ENCODE data around the gene MUC2.

The MUC2 gene

DNA sequence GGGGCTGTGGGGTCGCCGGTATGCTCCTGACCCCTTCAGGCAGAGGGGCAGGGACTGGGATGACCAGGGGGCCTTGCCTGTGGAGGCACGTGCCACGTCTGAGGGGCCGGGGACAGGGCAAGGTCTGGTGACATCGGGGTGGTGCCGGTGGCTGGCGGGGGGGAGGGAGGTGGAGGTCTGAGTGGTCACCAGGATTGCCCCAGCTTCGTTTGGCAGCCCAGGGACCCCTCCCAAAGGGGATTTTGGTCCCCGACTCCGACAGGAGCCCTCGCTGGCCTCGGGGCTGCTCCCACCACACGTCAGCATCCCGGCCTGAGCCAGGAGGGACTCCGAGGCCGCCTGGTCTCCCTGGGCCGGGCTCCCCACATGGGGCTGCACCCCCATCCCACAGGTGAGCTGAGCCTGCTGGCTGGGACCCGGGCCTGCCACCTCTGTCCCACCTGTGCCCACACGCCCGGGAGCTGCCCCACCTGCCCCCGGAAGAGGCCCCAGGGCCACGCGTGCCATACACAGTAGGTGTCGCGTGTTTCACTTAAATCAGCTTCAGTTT is 37.1 kb upstream of the MUC2 start:
- DNase-seq: no peak

DNA sequence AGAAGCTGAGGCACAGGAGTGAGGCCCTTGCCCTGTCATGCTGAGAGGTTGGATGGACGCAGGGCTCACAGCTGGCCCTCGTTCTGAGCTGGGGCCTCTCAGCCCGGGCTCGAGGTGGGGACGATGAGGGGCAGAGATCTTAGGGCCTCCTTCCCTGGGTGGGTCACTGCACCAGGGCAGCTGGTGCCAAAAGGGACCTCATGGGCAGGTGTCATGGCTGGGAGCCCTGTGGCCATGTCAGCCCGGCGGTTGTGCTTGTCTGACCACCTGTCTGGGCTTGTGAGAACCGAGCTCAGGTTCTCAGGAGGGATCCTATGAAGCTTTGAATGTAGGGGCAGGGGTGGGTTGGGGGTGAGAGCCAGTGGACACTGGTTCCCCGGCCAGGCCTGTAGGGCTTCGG is 36.3 kb upstream of the MUC2 start:
- DNase-seq: no peak

DNA sequence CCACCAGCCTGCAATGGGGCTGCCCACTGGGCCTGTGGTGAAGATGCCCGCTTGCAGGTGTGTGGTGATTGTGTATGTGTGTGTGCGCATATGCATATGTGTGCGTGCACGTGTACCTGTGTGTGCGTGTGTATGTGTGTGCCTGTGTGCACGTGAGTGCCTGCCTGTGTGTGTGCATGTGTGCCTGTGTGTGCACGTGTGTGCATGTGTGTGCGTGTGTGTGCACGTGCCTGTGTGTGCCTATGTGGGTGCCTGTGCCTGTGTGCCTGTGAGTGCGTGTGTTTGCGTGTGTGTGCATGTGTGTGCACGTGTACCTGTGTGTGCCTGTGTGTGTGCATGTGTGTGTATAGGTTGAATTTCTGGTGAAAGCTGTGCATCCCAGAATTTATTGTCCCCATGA is 35.8 kb upstream of the MUC2 start:
- DNase-seq: no peak

DNA sequence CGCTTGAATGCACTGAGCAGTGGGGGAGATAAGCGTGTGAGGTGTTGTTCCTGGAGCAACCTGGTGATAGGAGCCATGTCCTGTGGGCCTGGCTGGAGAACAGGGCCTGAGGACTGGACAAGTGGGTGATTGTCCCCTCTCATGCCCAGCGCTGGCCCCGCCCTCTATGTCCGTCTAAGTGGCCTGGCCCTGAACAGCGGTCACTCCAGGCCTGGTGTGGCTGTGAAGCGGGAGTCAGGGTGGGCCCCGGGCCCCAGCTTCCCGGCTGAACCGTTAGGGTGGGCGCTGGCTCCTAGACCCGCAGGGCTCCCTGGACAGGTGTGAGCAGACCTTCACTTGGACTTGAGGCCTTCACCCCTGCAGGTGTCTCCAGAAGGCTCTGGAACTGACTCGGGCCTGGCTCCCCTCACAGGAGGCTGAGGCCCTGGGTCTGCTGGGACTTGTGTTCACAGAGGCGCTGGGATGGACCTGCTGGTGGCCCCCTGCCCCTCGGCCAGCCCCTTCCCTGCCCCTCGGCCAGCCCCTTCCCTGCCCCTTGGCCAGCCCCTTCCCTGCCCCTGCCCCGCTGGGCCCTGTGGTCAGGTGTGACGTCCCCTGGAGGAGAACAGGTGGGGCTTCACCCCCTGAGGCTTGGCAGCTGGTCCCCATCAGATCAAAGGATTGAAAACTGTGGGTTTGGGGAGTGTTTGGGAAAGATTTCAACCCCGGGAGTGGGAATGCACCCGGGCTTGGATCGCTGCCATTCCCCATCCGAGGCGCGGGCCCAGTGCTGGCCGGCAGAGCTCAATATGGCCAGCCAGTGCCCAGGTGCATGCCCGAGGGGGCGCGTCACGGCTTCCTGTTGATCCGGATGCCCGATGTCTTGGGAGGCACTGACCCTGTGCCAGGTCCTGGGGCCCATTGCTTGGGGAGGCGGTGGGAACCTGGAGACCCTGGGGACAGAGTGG is 34.9 kb upstream of the MUC2 start:
- DNase-seq: no peak

DNA sequence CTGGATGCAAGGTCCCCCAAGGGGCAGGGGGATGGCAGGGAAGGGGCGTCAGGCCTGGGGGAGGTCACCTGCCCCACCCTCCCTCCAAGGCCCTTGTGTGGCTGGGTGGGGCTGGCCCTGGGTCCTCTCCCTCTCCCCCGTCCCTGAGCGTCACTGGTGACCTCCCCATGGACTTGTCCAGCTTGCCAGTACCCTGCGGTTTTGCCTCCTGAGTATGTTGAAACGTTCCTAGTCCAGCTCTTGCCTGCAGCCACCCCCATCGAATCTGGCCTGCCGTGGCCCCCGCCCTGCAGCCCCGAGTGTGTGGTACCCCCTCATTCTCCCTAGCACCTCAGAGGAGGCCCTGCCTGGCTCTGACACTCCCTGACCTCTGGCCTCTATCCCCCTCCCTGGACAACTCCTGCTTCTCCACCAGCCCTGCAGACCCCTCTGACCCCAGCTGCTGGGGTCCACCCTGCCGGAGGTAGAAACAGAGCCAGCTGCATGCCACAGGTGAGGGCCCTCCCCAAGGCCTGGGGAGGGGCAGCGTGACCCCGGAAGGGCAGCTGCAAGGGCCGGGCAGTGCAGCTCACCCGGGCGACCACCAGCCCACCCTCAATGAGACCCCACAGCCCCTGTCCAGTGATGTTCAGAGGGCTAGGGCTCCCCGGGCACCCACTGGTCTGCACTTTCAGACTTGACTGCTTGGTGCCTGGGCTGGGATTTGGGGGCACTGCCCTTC is 34.1 kb upstream of the MUC2 start:
- DNase-seq: no peak

DNA sequence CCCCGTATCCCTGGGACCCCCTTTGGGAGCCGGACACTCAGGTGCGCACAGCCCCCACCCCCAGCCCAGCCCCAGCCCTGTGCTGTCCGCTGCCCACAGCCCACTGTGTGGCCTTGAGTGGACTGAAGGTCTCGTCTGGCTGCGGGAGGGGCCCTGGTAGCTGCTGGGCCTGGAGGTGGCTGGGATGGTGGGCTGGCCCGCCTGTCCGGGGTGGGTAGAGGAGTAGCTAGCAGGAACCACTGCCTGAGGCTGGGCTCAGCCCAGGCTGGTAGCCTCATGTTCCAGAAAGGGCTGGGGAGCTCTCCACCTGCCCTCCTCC is 33.6 kb upstream of the MUC2 start:
- no peak for DNase-seq

DNA sequence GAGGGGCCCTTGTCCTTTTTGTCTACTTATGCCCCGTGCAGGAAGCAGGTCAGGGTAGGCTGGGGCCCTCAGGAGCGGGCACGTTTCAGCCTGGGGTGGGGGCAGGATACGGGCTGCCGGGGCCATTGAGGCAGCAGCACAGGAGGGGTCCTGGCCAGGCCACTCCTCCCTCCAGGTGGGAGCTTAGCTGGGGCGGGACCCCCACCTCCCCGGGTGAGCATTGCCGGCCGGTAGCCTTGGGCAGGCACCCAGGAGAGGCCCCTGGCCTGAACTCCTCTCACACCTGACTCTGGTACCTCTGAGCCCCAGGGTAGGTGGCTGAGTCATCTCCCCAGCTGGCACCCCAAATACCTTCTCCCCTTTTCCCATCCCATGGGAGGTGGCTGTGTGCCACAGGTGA is 33.2 kb upstream of the MUC2 start:
- no peak for DNase-seq

DNA sequence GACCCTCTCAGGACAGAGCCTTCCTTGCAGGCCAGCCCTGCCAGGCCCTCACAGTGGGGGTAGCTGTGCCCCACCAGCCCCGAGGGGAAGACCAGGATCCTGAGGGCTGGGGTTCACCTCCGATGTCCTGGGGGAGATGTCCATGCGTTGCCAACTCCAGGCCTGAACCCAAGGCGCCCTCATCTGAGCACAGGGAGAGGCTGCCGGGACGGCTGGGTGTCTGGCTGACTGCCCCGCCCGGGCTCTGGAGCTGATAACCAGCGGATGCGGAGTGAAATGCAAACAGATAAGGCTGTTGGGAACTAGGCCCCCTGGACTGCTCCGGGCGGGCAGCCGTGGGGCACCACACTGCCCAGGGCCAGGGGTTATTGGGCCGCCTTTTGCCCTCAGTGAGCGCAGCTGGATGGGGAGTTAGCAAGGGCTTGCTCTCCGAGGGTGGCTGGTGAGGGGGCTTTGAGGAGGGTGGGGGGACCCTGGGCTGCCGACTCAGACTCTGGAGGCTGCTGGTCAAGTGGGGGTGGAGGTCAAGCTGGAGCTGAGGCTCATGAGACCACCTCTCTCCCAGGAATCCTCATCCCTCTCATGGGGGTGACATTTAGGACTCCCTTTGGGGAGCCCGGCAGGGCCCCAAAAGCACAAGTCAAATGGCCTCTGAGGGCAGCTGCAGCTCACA is 32.6 kb upstream of the MUC2 start:
- DNase-seq: no peak

DNA sequence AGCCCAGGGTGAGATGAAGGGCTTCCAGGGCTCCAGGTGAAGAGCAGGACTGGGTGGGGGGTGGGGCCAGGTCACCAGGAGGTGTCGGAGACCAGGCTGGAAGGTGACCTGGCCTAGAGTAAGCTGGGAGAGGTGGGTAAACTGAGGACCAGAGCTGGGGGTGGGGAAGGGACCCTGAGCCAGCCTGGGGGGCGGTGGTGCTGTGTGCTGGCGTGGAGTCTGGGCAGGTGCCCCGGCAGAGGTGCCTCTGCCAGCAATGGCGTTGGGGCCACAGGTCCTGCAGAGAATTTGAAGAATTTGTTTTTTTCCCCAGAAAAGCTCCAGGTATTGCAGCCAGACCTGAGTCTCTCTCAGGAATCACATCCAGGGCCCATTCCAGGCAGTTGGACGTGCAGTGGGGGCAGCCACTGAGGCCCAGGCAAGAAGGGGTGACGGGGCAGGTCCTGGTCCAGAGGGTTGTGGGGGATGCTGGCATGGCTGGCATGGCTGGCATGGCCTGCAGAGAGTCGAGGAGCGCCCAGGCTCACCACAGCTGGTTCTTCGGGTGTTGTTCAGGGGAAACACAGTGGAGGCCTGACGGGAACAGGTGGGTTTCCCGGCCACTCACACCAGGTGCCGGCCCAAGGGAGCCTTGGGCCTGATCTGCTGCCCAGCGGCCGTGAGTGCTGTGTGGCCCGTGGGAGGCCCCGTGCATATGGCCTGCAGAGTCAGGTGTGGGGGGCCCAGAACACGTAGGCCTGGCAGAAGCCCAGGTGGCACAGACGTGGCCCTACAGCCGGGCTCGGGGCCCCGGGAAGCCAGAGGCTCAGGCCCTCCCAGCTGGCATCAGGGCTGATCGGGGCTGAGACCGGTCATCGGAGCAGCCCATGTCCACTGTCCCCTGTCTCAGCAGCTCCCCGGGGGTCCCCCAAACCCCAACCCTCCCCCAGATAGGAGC is 31.8 kb upstream of the MUC2 start:
- DNase-seq: no peak

DNA sequence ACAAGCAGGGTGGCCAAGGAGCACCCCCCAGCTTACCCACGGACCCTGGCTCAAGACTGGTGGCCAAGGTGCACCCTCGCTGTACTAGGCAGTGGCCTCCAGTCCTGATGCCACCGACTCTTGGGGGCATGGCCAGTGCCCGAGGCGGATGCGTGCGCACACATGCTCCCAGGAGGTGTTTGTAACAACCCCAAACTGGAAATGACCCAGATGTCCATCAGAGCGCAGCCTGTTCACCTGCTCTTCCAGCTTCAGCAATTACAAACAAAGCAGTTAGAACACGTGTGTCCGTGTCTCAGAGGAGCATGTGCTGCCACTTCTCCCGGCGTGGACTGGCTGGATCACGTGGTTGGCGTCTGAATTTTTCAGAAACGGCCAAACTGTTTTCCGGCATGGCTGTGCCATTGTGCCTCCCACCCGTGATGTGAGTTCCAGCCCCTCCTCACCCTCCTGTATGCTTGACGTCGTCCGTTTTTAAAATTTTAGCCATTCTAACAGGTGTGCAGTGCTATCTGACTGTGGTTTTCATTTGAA is 31.0 kb upstream of the MUC2 start:
- no peak for DNase-seq

DNA sequence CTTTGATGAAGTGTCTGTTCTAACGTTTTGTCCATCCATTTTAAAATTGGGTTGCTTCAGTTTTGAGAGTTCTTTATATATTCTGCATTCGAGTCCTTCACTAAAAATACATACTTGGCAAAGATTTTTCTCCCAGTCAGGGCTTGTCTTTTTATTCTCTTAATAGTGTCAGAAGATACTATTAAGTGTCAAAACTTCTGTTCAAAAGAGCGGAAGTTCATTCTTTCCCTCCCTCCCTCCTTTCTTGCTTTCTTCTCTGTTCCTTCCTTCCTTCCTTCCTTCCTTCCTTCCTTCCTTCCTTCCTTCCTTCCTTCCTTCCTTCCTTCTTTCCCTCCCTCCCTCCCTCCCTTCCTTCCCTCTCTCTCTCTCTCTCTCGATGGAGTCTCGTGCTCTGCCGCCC is 30.5 kb upstream of the MUC2 start:
- no peak for DNase-seq

DNA sequence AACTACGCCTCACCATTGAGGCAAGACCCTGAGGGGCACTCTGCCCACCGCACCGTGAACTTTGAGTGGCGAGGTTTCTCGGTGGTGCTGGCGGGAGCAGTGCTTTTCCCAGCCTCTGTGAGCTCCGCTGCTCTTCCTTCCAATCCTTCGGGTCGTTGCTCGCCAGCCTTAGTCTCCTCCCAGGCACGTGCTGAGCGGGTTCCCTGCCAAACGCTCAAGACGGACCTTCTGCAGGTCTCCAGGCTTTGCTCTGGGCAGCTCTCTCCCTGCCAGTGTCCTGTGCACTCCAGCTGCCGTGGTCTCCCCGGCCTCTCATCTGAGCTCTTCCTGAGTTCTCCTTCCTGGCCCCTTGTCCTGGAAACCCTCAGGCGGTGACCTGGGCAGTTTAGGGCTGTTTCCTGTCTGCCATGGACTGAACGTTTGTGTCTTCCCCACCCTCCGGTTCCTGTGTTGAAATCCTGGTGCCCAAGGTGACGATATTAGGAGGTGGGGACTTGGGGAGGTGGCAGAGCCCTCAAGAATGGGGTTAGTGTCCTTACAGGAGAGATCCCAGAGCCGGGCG is 27.0 kb upstream of the MUC2 start:
- DNase-seq: no peak

DNA sequence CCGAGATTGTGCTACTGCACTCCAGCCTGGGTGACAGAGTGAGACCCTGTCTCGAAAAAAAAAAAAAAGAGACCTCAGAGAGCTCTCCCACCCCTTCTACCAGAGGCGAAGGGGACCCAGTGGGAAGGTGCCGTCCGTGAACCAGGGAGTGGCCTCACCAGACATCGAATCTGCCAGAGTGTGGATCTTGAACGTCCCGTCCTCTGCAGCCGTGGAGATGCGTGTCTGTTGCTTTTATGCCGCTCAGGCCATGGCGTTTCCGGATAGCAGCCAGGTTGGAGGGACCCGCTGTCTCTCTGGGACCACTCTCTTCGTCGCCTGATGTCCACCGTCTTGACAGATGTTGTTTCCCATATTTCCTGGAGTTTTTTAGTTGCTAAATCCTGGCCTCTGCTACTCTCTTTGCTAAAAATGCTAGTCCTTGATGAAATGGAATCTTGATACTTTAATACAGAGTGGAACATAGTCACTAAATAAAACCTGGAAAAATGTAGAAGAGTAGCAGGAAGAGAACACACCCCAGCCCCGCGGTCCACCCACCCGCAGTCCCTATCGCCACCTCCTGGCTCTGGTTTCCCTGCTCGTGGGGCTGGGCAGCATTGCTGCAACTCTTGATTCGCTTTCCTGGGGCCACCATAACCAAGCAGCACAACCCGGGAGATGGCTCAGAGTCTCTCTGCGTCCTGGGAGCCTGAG is 26.2 kb upstream of the MUC2 start:
- no peak for DNase-seq

DNA sequence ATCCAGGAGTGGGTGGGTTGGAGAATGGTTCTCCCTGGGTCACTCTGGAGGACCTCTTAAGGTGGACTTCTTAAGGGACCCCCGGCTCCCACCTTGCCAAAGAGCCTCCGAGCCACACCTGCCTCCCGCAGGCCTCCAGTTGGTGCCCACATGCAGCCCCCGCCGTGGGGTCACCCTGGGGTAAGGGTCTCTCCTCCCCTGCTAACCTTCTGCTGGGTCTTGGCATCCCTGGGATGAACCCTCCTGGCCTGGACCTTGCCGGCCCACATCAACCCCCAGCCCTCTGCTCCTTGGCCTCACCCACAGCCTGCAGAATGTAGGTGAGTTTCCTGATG is 25.6 kb upstream of the MUC2 start:
- DNase-seq: no peak

DNA sequence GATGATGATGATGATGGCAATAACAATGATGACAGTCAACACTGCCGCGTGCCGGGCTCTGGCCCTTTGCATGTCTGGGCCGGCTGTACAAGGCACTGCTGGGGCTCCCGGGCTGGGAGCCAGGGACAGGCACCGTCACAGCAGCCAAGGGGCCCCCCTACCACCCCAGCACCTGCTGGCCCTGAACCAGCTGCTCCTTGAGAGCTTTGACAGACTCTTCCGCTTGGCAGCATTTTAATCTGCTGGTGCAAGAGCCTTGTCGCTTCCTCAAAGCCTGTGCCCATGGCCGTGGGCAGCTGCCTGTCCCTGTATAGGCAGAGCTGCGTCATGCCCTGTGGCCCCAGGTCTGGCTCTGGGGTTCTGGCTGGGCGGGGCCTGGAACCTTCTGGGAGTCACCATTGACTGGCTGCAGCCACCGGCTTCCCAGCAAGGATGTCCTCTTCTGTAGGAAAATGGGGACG is 25.2 kb upstream of the MUC2 start:
- no peak for DNase-seq

DNA sequence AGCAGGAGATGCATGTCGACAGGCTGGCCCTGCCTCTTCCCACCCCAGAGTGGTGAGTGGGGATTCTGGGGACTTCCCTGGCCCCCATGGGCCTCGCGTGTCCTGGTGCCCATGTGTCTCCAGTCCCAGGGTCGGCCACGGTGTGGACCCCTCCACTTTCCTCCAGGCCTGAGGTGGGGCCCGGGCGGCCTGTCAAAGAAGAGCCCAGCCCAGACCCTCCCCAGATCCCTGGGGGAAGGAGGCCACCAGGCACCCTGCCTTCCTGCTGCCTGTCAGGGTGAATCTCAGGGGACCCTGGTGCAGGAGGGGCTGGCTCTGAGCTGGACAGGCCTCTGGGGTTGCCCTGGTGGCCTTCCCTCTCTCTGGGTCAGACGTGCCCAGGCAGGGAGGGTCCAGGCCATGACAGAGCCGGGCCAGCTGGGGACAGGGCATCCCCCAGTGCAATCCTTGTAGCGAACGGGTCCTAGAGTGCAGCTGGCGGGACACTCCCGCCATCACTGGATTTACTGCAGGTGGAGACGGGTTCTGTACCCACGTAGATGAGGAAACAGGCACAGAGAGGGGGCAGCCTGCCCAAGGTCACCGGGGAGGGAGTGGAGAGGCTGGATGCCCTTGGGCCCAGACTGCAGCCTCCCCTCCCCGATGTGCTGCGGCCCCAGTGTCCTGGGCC is 24.6 kb upstream of the MUC2 start:
- DNase-seq: no peak

DNA sequence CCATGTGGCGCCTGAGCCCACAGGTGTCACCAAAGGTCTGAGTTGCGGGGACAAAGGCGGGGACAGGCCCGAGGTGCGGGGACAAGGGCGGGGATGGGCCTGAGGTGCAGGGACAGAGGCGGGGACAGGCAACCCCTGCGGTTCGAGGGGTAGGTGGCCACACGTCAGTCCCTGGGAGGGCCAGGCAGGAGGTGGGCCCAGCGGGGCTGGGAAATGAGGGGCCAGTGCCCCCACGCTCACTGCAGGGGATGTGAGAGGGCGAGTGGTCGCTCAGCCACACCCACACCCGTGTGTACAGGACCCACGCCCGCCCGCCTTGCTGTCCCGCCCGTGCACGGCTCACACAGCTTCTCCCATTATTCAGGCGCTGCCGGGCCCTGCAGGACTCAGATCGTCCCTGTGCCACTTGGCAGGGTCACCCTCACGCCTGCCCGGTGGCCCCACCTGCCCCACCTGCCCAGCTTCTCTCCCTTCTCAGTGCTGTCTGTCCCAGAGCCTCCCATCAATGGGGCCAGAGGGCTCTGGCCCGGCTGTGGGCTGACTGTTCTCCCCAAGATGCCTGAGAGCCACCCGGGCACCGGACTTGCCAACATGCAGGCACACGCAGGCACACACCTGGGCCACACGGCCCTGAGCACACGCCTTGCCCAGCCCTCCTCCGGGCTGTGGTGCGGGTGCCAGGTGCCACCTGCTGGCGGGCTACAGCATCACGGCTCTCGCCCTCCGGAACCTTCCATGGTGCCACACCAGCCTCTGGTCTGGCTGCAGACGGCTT is 23.9 kb upstream of the MUC2 start:
- DNase-seq: peak; percentile 47

DNA sequence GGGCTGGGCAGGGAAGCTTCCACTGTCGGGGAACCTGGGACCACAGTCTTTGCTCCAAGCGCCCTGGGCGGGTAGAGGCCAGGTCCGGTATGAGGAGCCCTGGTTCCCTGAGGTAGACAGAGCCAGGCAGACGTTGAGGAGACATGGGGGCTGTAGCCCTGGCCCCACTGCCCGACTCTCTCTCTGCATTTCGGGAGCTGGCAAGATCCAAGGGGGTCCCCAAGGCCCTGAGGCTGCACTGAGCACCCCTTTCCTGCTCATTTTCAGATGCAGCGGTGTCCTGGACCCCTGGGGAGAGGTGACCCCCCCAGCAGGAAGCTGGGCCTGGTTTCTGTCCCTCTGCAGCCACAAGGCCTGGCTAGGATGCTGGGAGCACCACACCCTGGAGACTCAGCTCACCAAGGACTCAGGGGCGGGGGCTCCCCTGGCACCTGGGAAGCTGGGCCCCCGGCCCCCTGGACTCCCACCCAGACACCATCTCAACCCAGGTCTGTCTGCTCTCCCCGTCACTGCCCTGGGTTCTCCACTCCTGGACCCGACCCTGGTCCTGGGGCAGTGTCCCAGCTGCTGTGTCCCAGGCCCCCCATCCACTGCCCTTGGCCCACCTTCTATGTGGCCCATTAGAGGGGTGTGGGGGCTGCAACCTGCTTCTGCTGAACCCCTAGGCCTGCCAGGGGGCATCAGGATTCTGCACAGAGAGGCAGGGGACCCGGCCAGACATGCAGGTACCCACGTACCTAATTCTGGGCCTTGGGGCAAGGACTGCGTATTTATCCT is 23.1 kb upstream of the MUC2 start:
- no peak for DNase-seq
